Stimulated activated CD8-positive, alpha-beta memory T cell treated with anti-CD3 and anti-CD28 coated beads, Interleukin-2, amount 100 ng/mL, for 1 hour (primary cell): ENCODE measurements around the gene TTC39B.

Source experiments
- DNase-seq, 2 donors: peaks; one replicate each; pipeline ENCODE4 v3.0.0-alpha.2; 2020; ENCODE audit warnings: low read depth in 2 of 2

Gene TTC39B

GRCh38 chr9:15304632-15305031 lies 2.4 kb downstream of the TTC39B start:
- no peak for DNase-seq

DNA sequence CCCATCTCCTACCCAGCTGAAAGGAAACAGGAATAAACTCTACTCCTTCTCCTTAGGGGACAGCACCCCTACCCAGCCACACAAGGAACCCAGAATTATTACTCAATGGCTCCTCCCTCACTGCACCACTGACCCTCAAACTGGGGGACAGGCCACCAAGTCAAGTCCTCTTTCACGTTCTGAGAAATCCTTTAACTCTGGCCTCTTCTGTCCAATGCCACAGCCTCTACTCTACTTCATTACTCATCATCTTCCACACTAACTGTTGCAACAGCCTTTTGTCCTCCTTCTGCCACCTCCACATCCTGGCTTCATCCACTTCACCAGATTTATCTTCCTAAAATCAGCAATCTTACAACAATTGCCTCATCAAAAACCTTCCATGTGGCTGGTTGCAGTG lies 6.8 kb downstream of the TTC39B start:
- DNase-seq: no peak

DNA sequence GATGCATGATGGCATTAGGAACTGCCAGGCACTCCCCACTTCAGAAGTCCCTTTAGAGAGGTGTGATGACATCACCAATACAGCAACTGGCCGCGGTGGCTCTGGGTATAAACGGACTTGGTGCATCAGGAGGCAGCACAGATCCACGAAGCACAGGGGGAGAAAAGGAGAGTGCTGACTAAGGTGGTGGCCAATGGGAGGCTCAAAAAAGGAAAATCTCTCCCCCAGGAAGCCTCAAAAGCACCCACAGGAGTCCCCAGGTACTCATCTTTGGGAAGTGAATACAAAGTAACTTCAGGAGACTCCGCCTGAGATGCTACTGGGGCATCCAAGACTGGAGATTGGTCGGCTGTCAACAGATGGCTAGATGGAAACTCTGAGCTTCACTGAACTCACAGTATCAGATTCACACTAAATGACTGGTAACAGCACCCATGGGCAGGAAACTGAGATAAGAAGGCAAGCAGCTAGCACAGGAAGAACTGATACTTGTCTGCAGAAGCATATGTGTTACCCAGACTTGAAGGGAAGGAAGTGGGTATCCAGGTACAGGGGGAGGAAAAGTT lies 7.6 kb downstream of the TTC39B start:
- DNase-seq: peak in 1 of 2 donors; percentile 31

DNA sequence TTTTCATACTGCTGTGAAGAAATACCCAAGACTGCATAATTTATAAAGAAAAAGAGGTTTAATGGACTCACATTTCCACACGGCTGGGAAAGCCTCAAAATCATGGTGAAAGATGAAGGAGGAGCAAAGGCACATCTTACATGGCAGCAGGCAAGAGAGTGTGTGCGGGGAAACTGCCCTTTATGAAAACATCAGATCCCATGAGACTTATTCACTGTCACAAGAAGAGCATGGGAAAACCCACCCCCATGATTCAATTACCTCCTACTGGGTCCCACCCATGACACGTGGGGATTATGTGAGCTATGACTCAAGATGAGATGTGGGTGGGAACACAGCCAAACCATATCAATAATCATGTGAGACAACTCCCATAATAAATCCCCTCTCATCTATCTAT lies 8.7 kb downstream of the TTC39B start:
- no peak for DNase-seq

DNA sequence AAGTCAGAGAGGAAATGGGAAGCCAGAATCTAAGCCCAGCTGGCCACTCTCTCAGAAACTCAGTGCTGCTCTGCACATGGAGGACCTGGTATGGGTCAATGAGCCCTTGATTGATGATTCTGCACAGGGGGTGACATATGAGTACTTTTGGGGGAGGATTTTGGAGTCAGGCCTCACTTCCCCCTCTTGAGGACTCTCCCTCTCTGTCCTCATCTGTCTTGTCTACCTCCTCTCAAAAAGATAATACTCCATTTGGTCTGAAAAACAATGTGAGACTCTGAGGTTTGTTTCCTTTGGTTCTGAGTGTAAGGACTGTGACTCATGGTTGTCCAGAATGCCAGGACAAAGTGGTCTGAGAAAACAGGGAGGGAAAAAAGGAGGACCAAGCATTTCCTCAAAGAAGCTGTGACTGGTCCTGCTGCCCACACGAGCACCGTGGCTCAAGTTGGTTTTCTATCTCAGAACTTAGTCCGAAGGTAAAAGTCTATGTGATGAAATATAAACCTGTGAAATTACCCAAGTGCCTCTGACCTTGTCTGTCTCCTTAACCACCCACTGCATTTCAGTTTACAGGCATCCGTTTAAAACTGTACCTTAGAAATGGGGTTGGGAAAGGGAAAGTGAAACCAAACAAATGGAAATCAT lies 11.1 kb downstream of the TTC39B start:
- no peak for DNase-seq

DNA sequence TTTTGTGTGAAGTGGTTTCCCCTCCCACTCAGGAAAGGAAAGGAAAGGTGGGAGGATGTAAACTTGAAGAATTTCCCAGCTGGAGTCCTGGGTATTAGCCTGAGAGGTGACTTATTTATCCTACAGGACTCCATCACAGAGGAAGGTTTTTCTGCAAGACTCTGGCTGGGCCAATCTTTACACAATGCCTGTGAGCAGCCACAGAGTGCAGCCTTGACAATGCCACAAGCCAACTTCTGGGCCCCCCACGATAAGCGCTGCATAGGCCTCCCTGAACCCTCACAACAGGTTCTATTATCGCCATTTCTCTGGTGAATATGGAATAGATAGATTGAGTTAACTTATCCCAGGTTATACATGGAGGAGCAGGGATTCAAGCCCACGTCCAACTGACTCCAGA lies 12.4 kb downstream of the TTC39B start:
- no peak for DNase-seq

GRCh38 chr9:15293804-15294316 lies 13.2 kb downstream of the TTC39B start:
- no peak for DNase-seq

GRCh38 chr9:15293084-15293483 lies 13.9 kb downstream of the TTC39B start:
- DNase-seq: no peak

DNA sequence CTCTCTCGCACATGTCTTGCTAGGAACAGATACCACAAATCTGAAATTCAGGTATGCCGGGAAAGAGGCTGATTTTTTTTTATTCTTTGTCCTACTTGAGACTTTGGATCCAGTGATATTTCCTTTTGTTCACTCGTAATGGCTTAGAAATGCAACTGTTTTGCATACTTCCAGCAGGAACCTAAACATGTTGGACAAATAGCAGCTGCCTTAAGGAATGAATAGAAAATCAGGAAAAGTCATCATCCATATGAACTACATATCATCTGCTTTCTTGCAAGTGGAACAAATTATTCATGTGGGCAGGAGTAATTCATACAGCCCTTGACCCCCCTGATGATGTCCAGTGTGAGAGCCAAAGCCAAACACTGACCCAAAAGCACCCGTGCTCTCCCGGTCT lies 17.4 kb downstream of the TTC39B start:
- no peak for DNase-seq

DNA sequence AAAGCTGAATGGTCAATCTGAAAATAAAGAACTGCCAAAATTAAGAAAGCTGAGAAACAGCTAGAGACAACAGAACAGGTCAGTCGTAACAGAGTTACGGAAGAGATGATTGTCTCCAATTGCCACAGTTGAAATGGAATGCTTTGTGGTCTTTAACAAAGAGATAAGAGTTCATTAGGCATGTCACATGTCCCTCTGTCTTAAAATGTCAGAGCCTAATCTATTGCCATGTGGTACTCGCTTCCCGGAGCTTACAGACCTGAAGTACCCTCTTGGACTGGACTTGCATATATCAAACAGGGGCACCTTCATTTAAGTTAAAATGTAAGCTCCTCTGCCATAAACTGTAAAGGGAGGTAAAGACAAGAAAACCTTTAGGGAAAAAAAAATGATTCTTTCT lies 19.7 kb downstream of the TTC39B start:
- DNase-seq: no peak

DNA sequence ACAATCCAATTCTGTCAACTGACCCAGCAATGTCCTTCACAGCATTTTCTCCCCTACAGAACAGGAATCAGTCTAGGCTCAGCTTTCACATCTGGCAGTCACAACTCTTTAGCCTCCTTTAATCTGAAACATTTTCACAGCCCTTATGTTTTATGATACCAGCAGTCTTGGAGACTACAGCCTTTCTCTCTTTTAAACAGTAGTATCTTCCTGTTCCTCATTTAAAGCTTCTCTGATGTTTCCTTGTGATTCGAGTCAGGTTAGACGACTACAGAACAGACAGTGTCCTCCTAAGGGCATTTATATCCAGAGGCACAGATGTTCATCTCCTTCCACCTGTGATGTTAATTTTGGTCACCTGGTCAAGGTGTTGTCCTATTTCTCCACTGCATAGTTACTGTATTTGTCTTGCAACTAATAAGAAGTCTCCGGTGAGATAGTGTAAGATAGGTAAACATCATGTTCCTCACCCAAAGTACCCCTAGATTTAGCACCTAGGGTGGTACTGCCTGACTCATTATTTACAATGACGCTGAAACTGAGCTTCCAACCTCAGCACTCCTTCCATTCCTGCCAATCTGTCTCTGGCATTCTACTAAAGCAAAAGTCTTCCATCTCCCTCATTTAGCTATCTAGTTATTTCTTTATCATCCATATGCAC lies 20.7 kb downstream of the TTC39B start:
- no peak for DNase-seq

- DNase-seq: no peak
These were observed 24.3 kb downstream of the TTC39B start for GRCh38 chr9:15282567-15283285.

- DNase-seq: no peak
These were observed 26.4 kb downstream of the TTC39B start for GRCh38 chr9:15280647-15281046.

- DNase-seq: no peak
These were observed 28.2 kb downstream of the TTC39B start for GRCh38 chr9:15278839-15279238.

- no peak for DNase-seq
These were observed 28.8 kb downstream of the TTC39B start for GRCh38 chr9:15278091-15278687.

- DNase-seq: no peak
These were observed 29.5 kb downstream of the TTC39B start for GRCh38 chr9:15277400-15278090.

DNA sequence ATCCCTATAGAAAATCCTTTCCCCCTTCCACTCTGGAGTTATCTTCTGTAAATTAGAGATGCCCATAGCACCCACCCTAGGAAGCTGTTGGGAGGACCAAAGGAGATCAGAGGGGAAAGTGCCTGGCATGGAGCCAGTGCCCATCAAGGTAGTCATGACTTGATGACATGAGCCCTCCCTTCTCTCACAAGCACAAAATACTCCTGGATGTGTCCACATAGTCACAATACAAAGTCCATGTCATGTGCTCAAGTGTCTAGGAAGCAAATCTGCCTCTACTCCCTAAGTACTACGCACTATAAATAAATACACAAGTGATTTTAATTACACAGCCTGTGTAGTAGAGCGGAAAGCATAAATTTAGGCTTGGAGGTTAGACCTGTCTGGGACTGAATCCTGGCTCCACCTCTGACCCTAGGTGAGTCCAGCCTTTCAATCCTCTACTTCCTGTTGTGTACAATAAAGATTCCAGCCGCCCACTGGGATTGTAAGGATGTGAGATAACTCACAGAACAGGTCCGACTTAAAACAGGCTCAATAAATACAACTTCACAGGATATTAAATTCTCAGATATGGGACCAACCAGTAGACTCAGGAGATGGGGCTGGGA lies 30.6 kb downstream of the TTC39B start:
- DNase-seq: no peak

DNA sequence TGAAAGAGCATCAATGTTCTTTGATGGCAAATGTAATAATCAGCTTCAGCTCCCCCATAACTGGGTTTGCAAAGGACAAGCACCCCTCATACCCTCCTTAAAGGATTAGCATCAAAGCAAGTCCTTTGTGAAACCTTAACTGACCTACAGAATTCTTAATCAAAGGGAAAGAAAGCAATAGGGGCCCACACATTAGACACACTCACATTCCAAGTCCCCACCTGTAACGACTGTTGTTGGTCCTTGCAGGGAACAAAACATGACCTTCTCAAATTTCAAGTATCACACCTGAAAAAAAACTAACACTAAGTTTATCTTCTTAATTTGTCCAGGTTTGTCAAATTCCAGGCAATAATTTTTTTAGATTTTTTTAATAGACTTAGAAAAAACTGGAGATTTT lies 32.6 kb downstream of the TTC39B start:
- no peak for DNase-seq

DNA sequence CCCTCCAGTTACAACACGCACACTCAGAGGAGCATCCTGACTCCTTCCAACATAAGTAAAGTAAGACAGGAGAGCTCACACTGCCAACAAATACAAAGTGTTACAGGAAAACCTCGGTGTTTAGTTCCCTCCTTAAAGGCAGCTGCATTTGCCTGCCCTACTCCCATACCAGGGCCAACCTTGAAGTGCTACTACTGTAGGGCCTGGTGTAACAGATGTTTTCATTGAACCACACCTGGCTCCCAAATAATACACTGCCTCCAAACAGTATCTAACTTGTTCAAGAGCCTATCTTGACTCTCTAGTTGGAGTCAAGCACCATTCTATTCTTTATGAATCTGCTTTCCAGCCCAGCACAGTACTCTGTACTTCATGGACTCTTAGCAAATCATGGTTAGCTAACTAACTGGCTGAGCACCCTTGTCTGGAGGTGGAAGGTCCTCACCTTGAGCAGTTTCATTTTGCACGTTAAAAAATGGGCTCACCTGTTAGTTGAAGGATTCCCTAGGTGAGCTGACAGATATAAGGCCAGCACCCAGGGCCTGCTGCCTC lies 34.6 kb downstream of the TTC39B start:
- no peak for DNase-seq

- DNase-seq: no peak
These were observed 35.6 kb downstream of the TTC39B start for GRCh38 chr9:15271403-15271802.

- DNase-seq: no peak
These were observed 38.2 kb downstream of the TTC39B start for GRCh38 chr9:15268782-15269181.
